ENCODE data around the gene ERC1. TPM values are rescaled to one million over a fixed set of nuclear protein-coding genes. Genes with fewer than 3 reads are reported as not detected.

ERC1 gene
- total RNA-seq, 4 donors from 2014 or later = 50.0 to 88.1 (median 59.7) TPM

GRCh38 chr12:1519642-1520041 is 528.6 kb downstream of the ERC1 start:
- TF ChIP-seq, protein P1, sequence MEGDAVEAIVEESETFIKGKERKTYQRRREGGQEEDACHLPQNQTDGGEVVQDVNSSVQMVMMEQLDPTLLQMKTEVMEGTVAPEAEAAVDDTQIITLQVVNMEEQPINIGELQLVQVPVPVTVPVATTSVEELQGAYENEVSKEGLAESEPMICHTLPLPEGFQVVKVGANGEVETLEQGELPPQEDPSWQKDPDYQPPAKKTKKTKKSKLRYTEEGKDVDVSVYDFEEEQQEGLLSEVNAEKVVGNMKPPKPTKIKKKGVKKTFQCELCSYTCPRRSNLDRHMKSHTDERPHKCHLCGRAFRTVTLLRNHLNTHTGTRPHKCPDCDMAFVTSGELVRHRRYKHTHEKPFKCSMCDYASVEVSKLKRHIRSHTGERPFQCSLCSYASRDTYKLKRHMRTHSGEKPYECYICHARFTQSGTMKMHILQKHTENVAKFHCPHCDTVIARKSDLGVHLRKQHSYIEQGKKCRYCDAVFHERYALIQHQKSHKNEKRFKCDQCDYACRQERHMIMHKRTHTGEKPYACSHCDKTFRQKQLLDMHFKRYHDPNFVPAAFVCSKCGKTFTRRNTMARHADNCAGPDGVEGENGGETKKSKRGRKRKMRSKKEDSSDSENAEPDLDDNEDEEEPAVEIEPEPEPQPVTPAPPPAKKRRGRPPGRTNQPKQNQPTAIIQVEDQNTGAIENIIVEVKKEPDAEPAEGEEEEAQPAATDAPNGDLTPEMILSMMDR (IDR thresholded peaks at IDR 0.05) = no peak
- TF ChIP-seq POLR2A (IDR thresholded peaks at IDR 0.05; ENCODE audit: low read depth) = no peak
- no peak overlapping the region for H3K4me3 ChIP-seq
- H3K36me3 ChIP-seq = no peaks in the 10 kb centered on the region
- H3K9me3 ChIP-seq = peaks cover 0 to 12% (median 4%) of the 10 kb centered on the region in 4 donors
- peaks cover 0 to 8% (median 0%) of the 10 kb centered on the region in 4 donors for H3K27me3 ChIP-seq
- H3K4me1 ChIP-seq = peaks cover 0 to 13% (median 11%) of the 10 kb centered on the region in 4 donors
- DNase-seq (ENCODE audit: extremely low spot score) = no peak
- H3K27ac ChIP-seq (replicated peaks in 1 of 4) = no peak overlapping the region
- intact Hi-C loops (cut with DNase I) = no loop called here
- WGBS = 73% methylated on average over 3 of the region's 5 CpGs

DNA sequence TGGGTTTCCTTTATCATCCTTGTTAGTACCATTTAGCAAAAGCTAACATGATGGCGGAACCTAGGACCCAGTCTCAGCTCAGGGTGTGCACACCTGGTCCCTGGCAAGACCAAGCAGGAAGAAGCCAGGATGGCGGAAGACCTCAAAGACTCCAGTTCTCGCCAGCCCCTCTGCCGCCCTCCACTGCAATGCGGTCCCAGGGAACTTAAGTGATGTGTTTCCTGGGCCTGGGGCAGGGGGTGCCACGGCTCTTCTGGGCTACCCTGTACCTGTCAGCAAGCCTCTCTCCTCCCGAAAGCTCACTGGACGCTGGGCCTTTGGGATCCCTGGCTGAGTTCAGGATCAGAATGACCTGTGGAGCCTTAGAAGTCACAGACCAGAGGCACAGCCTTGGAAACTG is 532.0 kb downstream of the ERC1 start:
- whole genome bisulfite sequencing = 93% methylated on average over 5 of the region's 8 CpGs
- no peak overlapping the region for H3K4me3 ChIP-seq
- H3K27me3 ChIP-seq = peaks cover 0 to 13% (median 0%) of the 10 kb centered on the region in 4 donors
- intact Hi-C loops (cut with DNase I) = no loop called here
- no peaks in the 10 kb centered on the region for H3K9me3 ChIP-seq
- TF ChIP-seq, protein P1 (IDR thresholded peaks at IDR 0.05) = no peak
- TF ChIP-seq EP300 (IDR thresholded peaks at IDR 0.05) (no peak), POLR2AphosphoS5 (IDR thresholded peaks at IDR 0.05) (no peak), POLR2A (IDR thresholded peaks at IDR 0.05; ENCODE audit: low read depth) (no peak)
- DNase-seq (ENCODE audit: extremely low spot score) = no peak
- H3K4me1 ChIP-seq = peaks cover 0 to 13% (median 11%) of the 10 kb centered on the region in 4 donors
- no peaks in the 10 kb centered on the region for H3K36me3 ChIP-seq
- no peak overlapping the region for H3K27ac ChIP-seq (replicated peaks in 1 of 4)

- Histone ChIP-seq H3K27ac (replicated peaks in 1 of 4) (no peak overlapping the region), H3K4me1 (peaks cover 0 to 13% (median 11%) of the 10 kb centered on the region in 4 donors), H3K9me3 (no peaks in the 10 kb centered on the region), H3K27me3 (peaks cover 0 to 14% (median 0%) of the 10 kb centered on the region in 4 donors), H3K36me3 (no peaks in the 10 kb centered on the region), H3K4me3 (no peak overlapping the region)
- TF ChIP-seq POLR2A (IDR thresholded peaks at IDR 0.05; ENCODE audit: low read depth) = no peak
- TF ChIP-seq, protein P1 (IDR thresholded peaks at IDR 0.05) = no peak
- no peak for TF ChIP-seq EP300 (IDR thresholded peaks at IDR 0.05)
- no peak for TF ChIP-seq POLR2AphosphoS5 (IDR thresholded peaks at IDR 0.05)
- WGBS = 78% methylated on average over 13 of the region's 13 CpGs
- intact Hi-C loops (cut with DNase I) = no loop called here
- DNase-seq (ENCODE audit: extremely low spot score) = no peak
Measured at GRCh38 chr12:1523558-1524050, 532.6 kb downstream of the ERC1 start.

GRCh38 chr12:1525858-1526257 is 534.8 kb downstream of the ERC1 start:
- WGBS = 90% methylated on average over 9 of the region's 10 CpGs
- TF ChIP-seq, protein P1 (IDR thresholded peaks at IDR 0.05) = no peak
- TF ChIP-seq POLR2A (IDR thresholded peaks at IDR 0.05; ENCODE audit: low read depth) = no peak
- TF ChIP-seq EP300 (IDR thresholded peaks at IDR 0.05) = no peak
- no peak for TF ChIP-seq POLR2AphosphoS5 (IDR thresholded peaks at IDR 0.05)
- H3K27ac ChIP-seq (replicated peaks in 1 of 4) = no peak overlapping the region
- intact Hi-C loops (cut with DNase I) = no loop called here
- H3K4me3 ChIP-seq = no peak overlapping the region
- DNase-seq (ENCODE audit: extremely low spot score) = no peak
- no peaks in the 10 kb centered on the region for H3K36me3 ChIP-seq
- H3K27me3 ChIP-seq = peaks cover 0 to 31% (median 2%) of the 10 kb centered on the region in 4 donors
- no peaks in the 10 kb centered on the region for H3K9me3 ChIP-seq
- peaks cover 0 to 12% (median 10%) of the 10 kb centered on the region in 4 donors for H3K4me1 ChIP-seq

GRCh38 chr12:1527789-1528188 is 536.8 kb downstream of the ERC1 start:
- no peak overlapping the region for H3K27ac ChIP-seq (replicated peaks in 1 of 4)
- H3K4me1 ChIP-seq = peaks cover 0 to 29% (median 23%) of the 10 kb centered on the region in 4 donors
- H3K4me3 ChIP-seq = no peak overlapping the region
- no peaks in the 10 kb centered on the region for H3K36me3 ChIP-seq
- no peaks in the 10 kb centered on the region for H3K9me3 ChIP-seq
- peaks cover 0 to 38% (median 7%) of the 10 kb centered on the region in 4 donors for H3K27me3 ChIP-seq
- 66% methylated on average over 4 of the region's 4 CpGs for WGBS
- intact Hi-C loops (cut with DNase I) = no loop called here
- TF ChIP-seq, protein P1 (IDR thresholded peaks at IDR 0.05) = no peak
- TF ChIP-seq POLR2A (IDR thresholded peaks at IDR 0.05; ENCODE audit: low read depth) (no peak), EP300 (IDR thresholded peaks at IDR 0.05) (no peak), POLR2AphosphoS5 (IDR thresholded peaks at IDR 0.05) (no peak)
- DNase-seq (ENCODE audit: extremely low spot score) = no peak

All from esophagus muscularis mucosa (tissue), 4 donors.